Sigmoid colon (tissue), 3 donors: ENCODE data around the gene SLC16A1.

ENCODE experiments used
- CTCF ChIP-seq, 4 experiments: fragments of 450-650 bp in 3 of 4; fragments of 200-600 bp in 1 of 4; IDR thresholded peaks; one replicate each; pipeline ENCODE4 v1.5.1; 2016 to 2019; ENCODE audit warnings: antibody characterized with exemption in 4 of 4, mild to moderate bottlenecking in 3 of 4, moderate library complexity in 2 of 4
- POLR2A ChIP-seq, 2 donors: fragments of 450-650 bp; IDR thresholded peaks; one replicate each; pipeline ENCODE4 v1.6.1; 2016; ENCODE audit warnings: antibody characterized with exemption in 2 of 2, mild to moderate bottlenecking in 2 of 2, moderate library complexity in 2 of 2

GRCh38 chr1:112869895-112870294 is 86.1 kb downstream of the SLC16A1 start:
- TF ChIP-seq CTCF (IDR thresholded peaks at IDR 0.05) (no peak), POLR2A (IDR thresholded peaks at IDR 0.05) (no peak)
